HepG2 (cell line): ENCODE measurements around the gene ATG9A. TPM values are rescaled to one million over a fixed set of nuclear protein-coding genes. Genes with fewer than 3 reads are reported as not detected.

Source experiments
- BORCS8-MEF2B ChIP-seq: sonication (generic); formaldehyde crosslinking; IDR thresholded peaks from 2 replicates; pipeline ENCODE4 v1.8.0; 2022; ENCODE audit warnings: mild to moderate bottlenecking, missing genetic modification reagents
- ETV6 ChIP-seq: sonication (generic); formaldehyde crosslinking; conservative IDR thresholded peaks from 2 replicates; pipeline ENCODE4 v1.4.0; 2020; ENCODE audit warnings: missing genetic modification reagents
- FOXC1 ChIP-seq: sonication (generic); formaldehyde crosslinking; IDR thresholded peaks from 2 replicates; pipeline ENCODE4 v1.8.0; 2022; ENCODE audit warnings: mild to moderate bottlenecking, missing genetic modification reagents, borderline replicate concordance
- KAT2B ChIP-seq: fragments of 150-350 bp; IDR thresholded peaks from 2 replicates; pipeline ENCODE4 v1.6.1; 2014; ENCODE audit warnings: low read depth, low read length, borderline replicate concordance
- RBAK ChIP-seq: sonication (generic); formaldehyde crosslinking; IDR thresholded peaks from 2 replicates; pipeline ENCODE4 v1.5.1; 2020; ENCODE audit warnings: mild to moderate bottlenecking, missing genetic modification reagents
- REPIN1 ChIP-seq: sonication (generic); formaldehyde crosslinking; IDR thresholded peaks from 2 replicates; pipeline ENCODE4 v1.8.0; 2022; ENCODE audit warnings: missing genetic modification reagents, low read depth, mild to moderate bottlenecking, borderline replicate concordance
- RFX3 ChIP-seq: IDR thresholded peaks from 2 replicates; pipeline ENCODE4 v1.6.1; 2016; ENCODE audit warnings: missing biosample characterization, missing genetic modification reagents
- TGIF2 ChIP-seq: IDR thresholded peaks from 2 replicates; pipeline ENCODE4 v1.6.1; 2016; ENCODE audit warnings: control low read depth, missing compliant biosample characterization
- ZFP36L2 ChIP-seq: sonication (generic); formaldehyde crosslinking; IDR thresholded peaks from 2 replicates; pipeline ENCODE4 v1.4.0; 2020; ENCODE audit warnings: missing genetic modification reagents
- ZNF431 ChIP-seq: sonication (generic); formaldehyde crosslinking; IDR thresholded peaks from 2 replicates; pipeline ENCODE4 v1.9.0; 2022; ENCODE audit warnings: missing genetic modification reagents, low read depth, mild to moderate bottlenecking, borderline replicate concordance
- ZNF660 ChIP-seq: sonication (generic); formaldehyde crosslinking; IDR thresholded peaks from 2 replicates; pipeline ENCODE4 v1.5.1; 2020; ENCODE audit warnings: mild to moderate bottlenecking, low read depth, missing genetic modification reagents, borderline replicate concordance
- ZNF749 ChIP-seq: sonication (generic); formaldehyde crosslinking; IDR thresholded peaks from 2 replicates; pipeline ENCODE4 v1.8.0; 2022; ENCODE audit warnings: mild to moderate bottlenecking, missing genetic modification reagents, moderate library complexity, borderline replicate concordance
- polyA plus RNA-seq, 8 experiments: library from polyadenylated mRNA; depleted of rRNA in 3 of 8; stranded (reverse) in 7 of 8; unstranded in 1 of 8; fragments of >200 nt; fragmentation: Illumina TruSeq in 4 of 8; extraction: Trizol in 4 of 8; gene quantifications; 2 replicates each; pipeline versions ENCODE4 v1.2.1 to v1.2.3, GENCODE V29; 2011 to 2016; ENCODE audit warnings: low read depth in 4 of 8, missing spikeins in 1 of 8, mixed read lengths in 1 of 8; ENCODE audit not compliant: insufficient read depth in 1 of 8
- total RNA-seq, 5 experiments: library from RNA; depleted of rRNA; stranded (reverse); fragments of >200 nt; fragmentation: Illumina TruSeq; extraction: Trizol; gene quantifications; 2 replicates each; pipeline ENCODE4 v1.2.3, GENCODE V29; 2016; ENCODE audit warnings: low read depth in 1 of 5
- TF ChIP-seq, protein P1 (sequence below): IDR thresholded peaks from 2 replicates; pipeline ENCODE4 v1.6.1; 2016; ENCODE audit warnings: missing genetic modification reagents, missing compliant biosample characterization
- TF ChIP-seq, protein P2 (sequence below): sonication (generic); formaldehyde crosslinking; IDR thresholded peaks from 2 replicates; pipeline ENCODE4 v1.4.0; 2020; ENCODE audit warnings: missing genetic modification reagents
- TF ChIP-seq, protein P3 (sequence below): sonication (generic); formaldehyde crosslinking; IDR thresholded peaks from 2 replicates; pipeline ENCODE4 v1.5.0; 2020; ENCODE audit warnings: missing genetic modification reagents
- TF ChIP-seq, protein P4 (sequence below), 2 experiments: sonication (generic) in 1 of 2; formaldehyde crosslinking in 1 of 2; IDR thresholded peaks; 2 replicates each; pipeline versions ENCODE4 v1.4.0 to v1.6.1; 2018 to 2020; ENCODE audit warnings: missing genetic modification reagents in 2 of 2, borderline replicate concordance in 1 of 2, low read depth in 1 of 2, mild to moderate bottlenecking in 1 of 2, missing biosample characterization in 1 of 2
- TF ChIP-seq, protein P5 (sequence below): sonication (generic); formaldehyde crosslinking; IDR thresholded peaks from 2 replicates; pipeline ENCODE4 v1.5.1; 2020; ENCODE audit warnings: mild to moderate bottlenecking, moderate library complexity, missing genetic modification reagents
- TF ChIP-seq, protein P6 (sequence below): sonication (generic); formaldehyde crosslinking; IDR thresholded peaks from 2 replicates; pipeline ENCODE4 v1.4.0; 2020; ENCODE audit warnings: missing genetic modification reagents

The ATG9A gene
- total and polyA plus RNA-seq, 2 of the 13 experiments (the other 11 are each of a cell fraction or from before 2014, with no cell fraction given): 35.0 to 131 TPM

DNA sequence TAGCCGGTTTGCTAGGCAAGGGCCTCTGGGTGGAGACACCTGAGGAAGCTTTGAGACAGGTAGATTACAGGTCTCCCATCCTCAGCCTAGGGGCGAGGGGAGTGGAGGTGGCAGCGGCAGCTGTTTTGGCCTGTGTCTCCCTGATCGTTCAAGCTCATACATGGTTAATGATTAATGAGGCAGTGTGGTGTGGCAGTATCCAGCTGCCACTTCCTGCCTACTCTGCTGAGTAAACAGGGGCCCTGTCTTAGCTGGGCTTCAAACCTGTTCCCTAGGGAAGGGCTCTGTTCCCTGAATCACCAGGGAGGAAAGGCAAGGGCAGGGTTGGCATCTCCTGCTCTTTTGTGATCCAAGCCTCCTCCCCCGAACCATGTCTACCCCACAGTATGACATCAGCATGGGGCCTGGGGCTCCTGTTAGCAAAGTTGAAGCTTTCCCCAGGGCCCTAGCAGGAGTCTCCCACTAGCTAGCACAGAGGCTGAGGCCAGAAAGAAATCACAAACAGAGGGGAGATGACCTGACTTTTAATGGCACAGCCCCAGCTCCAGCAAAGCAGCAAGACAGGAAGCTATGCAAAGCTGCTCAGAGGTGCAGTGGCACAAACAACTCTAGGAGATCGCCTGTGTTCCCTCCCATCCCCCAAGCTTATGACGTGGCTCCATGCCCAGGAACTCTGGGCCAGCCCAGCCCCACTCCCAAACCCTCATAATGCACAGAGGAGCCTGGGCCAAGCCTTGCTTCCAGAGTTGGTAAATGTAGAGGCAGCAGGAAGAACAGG lies 20.0 kb upstream of the ATG9A start (continued):
- TF ChIP-seq, protein P1, sequence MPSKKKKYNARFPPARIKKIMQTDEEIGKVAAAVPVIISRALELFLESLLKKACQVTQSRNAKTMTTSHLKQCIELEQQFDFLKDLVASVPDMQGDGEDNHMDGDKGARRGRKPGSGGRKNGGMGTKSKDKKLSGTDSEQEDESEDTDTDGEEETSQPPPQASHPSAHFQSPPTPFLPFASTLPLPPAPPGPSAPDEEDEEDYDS (CRISPR knock-in tag): peak; percentile 79
- TF ChIP-seq ZNF749 (CRISPR knock-in tag): 0 out of 2 replicates have a peak, but pooled peaks have one; percentile 33
- TF ChIP-seq ETV6 (CRISPR knock-in tag): no peak
- peak; percentile 89 for TF ChIP-seq REPIN1 (CRISPR knock-in tag)
- TF ChIP-seq TGIF2 (CRISPR knock-in tag): peak; percentile 61; the same call in 1 of the 2 replicates
- TF ChIP-seq ZFP36L2: no peak
- TF ChIP-seq, protein P2, sequence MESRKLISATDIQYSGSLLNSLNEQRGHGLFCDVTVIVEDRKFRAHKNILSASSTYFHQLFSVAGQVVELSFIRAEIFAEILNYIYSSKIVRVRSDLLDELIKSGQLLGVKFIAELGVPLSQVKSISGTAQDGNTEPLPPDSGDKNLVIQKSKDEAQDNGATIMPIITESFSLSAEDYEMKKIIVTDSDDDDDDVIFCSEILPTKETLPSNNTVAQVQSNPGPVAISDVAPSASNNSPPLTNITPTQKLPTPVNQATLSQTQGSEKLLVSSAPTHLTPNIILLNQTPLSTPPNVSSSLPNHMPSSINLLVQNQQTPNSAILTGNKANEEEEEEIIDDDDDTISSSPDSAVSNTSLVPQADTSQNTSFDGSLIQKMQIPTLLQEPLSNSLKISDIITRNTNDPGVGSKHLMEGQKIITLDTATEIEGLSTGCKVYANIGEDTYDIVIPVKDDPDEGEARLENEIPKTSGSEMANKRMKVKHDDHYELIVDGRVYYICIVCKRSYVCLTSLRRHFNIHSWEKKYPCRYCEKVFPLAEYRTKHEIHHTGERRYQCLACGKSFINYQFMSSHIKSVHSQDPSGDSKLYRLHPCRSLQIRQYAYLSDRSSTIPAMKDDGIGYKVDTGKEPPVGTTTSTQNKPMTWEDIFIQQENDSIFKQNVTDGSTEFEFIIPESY: peak; percentile 4; the same call in 1 of the 2 replicates
- TF ChIP-seq, protein P3, sequence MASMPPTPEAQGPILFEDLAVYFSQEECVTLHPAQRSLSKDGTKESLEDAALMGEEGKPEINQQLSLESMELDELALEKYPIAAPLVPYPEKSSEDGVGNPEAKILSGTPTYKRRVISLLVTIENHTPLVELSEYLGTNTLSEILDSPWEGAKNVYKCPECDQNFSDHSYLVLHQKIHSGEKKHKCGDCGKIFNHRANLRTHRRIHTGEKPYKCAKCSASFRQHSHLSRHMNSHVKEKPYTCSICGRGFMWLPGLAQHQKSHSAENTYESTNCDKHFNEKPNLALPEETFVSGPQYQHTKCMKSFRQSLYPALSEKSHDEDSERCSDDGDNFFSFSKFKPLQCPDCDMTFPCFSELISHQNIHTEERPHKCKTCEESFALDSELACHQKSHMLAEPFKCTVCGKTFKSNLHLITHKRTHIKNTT (CRISPR knock-in tag): no peak
- TF ChIP-seq ZNF431 (CRISPR knock-in tag): 0 out of 2 replicates have a peak, but pooled peaks have one; percentile 4
- TF ChIP-seq, protein P4, sequence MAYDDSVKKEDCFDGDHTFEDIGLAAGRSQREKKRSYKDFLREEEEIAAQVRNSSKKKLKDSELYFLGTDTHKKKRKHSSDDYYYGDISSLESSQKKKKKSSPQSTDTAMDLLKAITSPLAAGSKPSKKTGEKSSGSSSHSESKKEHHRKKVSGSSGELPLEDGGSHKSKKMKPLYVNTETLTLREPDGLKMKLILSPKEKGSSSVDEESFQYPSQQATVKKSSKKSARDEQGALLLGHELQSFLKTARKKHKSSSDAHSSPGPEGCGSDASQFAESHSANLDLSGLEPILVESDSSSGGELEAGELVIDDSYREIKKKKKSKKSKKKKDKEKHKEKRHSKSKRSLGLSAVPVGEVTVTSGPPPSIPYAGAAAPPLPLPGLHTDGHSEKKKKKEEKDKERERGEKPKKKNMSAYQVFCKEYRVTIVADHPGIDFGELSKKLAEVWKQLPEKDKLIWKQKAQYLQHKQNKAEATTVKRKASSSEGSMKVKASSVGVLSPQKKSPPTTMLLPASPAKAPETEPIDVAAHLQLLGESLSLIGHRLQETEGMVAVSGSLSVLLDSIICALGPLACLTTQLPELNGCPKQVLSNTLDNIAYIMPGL (CRISPR knock-in tag; IDR thresholded peaks at IDR 0.05; ENCODE audit: borderline replicate concordance in 1 of 2, low read depth in 1 of 2): peak in 1 of 2 experiments; percentile 70; a peak in 3 of 4 replicates
- 0 out of 2 replicates have a peak, but pooled peaks have one; percentile 59 for TF ChIP-seq RBAK
- no peak for TF ChIP-seq ZNF660 (CRISPR knock-in tag)
- TF ChIP-seq KAT2B: no peak
- TF ChIP-seq, protein P5, sequence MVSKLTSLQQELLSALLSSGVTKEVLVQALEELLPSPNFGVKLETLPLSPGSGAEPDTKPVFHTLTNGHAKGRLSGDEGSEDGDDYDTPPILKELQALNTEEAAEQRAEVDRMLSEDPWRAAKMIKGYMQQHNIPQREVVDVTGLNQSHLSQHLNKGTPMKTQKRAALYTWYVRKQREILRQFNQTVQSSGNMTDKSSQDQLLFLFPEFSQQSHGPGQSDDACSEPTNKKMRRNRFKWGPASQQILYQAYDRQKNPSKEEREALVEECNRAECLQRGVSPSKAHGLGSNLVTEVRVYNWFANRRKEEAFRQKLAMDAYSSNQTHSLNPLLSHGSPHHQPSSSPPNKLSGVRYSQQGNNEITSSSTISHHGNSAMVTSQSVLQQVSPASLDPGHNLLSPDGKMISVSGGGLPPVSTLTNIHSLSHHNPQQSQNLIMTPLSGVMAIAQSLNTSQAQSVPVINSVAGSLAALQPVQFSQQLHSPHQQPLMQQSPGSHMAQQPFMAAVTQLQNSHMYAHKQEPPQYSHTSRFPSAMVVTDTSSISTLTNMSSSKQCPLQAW (CRISPR knock-in tag): peak; percentile 99
- 0 out of 2 replicates have a peak, but pooled peaks have one; percentile 65 for TF ChIP-seq FOXC1 (CRISPR knock-in tag)
- no peak for TF ChIP-seq RFX3
- peak; percentile 81; the same call in 1 of the 2 replicates for TF ChIP-seq BORCS8-MEF2B (CRISPR knock-in tag)
- TF ChIP-seq, protein P6, sequence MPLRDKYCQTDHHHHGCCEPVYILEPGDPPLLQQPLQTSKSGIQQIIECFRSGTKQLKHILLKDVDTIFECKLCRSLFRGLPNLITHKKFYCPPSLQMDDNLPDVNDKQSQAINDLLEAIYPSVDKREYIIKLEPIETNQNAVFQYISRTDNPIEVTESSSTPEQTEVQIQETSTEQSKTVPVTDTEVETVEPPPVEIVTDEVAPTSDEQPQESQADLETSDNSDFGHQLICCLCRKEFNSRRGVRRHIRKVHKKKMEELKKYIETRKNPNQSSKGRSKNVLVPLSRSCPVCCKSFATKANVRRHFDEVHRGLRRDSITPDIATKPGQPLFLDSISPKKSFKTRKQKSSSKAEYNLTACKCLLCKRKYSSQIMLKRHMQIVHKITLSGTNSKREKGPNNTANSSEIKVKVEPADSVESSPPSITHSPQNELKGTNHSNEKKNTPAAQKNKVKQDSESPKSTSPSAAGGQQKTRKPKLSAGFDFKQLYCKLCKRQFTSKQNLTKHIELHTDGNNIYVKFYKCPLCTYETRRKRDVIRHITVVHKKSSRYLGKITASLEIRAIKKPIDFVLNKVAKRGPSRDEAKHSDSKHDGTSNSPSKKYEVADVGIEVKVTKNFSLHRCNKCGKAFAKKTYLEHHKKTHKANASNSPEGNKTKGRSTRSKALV (CRISPR knock-in tag): peak; percentile 51; the same call in 1 of the 2 replicates
